ENCODE data around the gene CMIP.

- TF ChIP-seq POLR2A (IDR thresholded peaks at IDR 0.05) (no peak), CTCF (IDR thresholded peaks at IDR 0.05) (no peak)
Observed at GRCh38 chr16:81532491-81533174, 88.0 kb downstream of the CMIP start.
